ENCODE results near the gene IL4R.
"Not testable (repeated sequence)": the region's sequence is repeated elsewhere in the genome, so short reads cannot be mapped to it uniquely, and the experiment has no call there.

IL4R gene

DNA sequence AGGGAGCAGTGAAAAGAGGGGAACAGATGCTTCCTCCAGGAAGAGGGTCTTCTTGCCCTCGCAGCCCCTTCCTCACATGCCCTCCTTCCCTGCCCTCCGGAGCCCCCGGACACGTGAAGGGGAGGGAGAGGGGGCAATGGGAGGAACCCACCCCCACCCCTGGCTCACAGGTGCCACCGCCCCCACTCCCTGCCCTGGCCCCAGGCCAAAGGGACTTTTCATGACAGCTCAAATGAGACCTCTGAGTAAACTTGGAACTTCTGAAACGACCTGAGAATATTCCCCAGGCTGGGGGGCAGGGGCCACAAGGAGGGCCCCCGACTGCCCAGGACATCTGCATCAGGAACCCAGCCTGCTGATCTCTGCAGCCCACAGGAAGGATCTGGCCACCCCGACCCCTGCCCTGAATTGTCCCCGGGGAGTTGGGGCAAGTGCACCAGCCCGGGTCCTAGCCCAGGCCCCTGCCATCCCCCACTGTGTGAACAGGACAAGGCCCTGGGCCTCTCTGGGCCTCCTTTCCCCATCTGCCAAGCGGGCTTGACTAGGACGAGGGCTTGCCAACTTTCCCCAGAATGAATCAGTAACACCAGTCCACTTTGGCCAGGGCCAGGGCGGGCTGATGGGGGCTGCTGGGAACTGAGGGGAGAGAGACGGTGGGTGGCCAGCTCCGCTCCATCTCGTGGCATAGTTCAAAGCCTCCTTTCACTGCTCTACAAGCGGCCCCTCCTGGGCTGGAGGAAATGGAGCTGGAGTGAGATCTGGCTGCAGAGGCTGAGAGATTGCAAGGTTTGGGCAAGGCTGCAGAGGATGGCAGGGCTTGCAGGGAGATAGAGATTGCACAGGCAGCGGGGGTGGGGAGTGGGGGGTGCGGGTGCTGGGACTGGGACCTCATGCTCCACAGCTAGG lies 92.0 kb downstream of the IL4R start:
- DNase-seq (ENCODE audit: low read depth): no peak
- H3K4me3 ChIP-seq (ENCODE audit: low read depth, low read length): no peak overlapping the region
- TF ChIP-seq, protein P1, sequence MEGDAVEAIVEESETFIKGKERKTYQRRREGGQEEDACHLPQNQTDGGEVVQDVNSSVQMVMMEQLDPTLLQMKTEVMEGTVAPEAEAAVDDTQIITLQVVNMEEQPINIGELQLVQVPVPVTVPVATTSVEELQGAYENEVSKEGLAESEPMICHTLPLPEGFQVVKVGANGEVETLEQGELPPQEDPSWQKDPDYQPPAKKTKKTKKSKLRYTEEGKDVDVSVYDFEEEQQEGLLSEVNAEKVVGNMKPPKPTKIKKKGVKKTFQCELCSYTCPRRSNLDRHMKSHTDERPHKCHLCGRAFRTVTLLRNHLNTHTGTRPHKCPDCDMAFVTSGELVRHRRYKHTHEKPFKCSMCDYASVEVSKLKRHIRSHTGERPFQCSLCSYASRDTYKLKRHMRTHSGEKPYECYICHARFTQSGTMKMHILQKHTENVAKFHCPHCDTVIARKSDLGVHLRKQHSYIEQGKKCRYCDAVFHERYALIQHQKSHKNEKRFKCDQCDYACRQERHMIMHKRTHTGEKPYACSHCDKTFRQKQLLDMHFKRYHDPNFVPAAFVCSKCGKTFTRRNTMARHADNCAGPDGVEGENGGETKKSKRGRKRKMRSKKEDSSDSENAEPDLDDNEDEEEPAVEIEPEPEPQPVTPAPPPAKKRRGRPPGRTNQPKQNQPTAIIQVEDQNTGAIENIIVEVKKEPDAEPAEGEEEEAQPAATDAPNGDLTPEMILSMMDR (IDR thresholded peaks at IDR 0.05; ENCODE audit: control insufficient read depth, extremely low read depth, insufficient read depth): no peak

DNA sequence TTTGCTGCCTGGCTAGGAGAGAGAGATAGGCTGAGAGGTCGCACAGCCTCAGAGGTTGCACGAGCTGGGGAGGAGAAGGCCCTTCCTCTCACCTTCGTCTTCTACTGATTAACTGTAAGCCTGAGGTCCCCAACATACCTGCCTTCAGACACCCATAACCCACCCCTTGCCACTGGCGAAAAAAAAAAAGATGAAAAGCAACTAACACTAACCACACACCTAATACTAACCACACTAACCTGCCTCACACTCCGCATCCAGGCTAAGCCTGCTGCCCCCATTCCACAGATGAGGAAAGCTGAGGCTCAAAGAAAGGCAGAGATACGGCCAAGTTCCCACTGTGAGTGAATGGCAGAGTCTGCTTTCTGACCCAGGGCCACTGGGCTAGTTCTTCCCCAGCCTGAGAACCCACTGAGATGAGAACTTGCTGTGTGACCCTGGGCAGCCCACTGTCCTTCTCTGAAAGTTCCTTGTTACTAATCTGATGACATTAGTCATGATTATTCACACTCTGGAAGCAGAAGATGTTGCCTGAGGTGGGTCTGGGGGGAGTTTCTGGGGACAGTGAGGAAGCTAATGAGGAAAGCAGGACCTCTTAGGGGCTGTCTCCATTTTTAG lies 92.8 kb downstream of the IL4R start:
- TF ChIP-seq, protein P1 (IDR thresholded peaks at IDR 0.05; ENCODE audit: control insufficient read depth, extremely low read depth, insufficient read depth): no peak
- H3K4me3 ChIP-seq (ENCODE audit: low read depth, low read length): no peak overlapping the region
- DNase-seq (ENCODE audit: low read depth): no peak

DNA sequence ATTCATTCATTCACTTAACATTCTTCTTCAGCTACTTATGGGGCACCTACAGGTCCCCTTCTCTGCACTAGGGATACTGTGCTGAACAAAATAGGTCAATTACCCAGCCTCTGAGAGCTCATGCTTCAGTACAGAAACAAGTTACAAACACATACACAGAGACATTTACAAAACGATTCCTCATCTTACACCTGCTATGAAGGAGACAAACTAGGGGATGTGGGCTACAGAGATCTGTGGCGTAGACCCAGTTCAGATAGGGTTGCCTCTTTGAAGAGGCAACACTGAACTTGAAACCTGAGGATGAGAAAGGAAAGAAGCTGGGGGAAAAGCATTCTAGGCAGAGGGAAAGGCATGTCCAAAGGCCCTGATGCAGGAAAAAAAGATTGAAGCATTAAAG lies 93.4 kb downstream of the IL4R start:
- H3K4me3 ChIP-seq (ENCODE audit: low read depth, low read length): no peak overlapping the region
- TF ChIP-seq, protein P1 (IDR thresholded peaks at IDR 0.05; ENCODE audit: control insufficient read depth, extremely low read depth, insufficient read depth): no peak
- no peak for DNase-seq (ENCODE audit: low read depth)

DNA sequence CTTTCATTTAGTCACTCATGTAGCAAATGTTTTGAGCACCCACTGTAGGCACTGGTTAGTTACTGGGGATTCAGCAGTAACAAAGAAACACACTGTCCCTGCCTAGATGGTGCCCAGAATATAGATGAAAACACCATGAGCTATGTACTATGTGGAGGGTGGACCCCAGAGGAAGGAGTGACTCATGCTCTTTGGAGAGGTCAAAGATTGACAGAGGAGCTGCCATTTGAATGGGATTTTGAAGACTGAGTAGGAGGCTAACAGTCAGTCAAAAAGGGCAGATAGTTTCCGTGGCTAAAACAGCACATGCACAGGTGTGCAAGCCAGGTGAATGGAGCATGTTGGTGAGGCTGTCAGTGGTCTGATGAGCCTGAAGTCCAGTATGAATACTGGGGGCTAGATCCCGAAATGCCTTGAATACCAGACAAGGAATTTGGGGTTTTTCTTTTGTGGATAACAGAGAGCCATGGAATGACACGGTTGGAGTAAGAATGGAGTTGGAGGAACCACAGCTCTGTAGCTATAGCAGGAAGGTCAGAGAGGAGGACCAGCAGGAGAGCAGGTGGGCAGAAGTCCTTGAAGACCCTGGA lies 94.3 kb downstream of the IL4R start:
- no peak overlapping the region for H3K4me3 ChIP-seq (ENCODE audit: low read depth, low read length)
- no peak for DNase-seq (ENCODE audit: low read depth)
- TF ChIP-seq, protein P1 (IDR thresholded peaks at IDR 0.05; ENCODE audit: control insufficient read depth, extremely low read depth, insufficient read depth): no peak

DNA sequence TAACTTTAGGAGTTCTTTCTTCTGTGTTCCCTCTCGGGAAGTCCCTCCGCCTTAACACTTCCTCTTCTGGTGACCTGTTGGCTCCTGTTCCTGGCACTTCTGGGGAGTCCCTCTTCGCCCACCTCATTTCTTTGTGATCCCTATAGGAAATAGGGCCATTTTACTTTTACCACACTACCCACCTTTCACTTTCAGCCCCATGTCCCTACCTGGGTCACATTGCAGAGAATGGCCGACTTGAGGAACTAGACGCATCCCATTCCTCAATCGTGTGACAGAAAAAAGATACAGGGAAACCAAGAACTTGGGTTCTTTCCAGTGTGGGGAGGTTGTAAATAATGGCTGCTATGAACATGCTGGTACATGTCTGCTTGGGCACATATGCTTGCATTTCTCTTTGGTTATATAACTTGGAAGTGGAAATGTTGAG lies 94.8 kb downstream of the IL4R start:
- H3K4me3 ChIP-seq (ENCODE audit: low read depth, low read length): no peak overlapping the region
- DNase-seq (ENCODE audit: low read depth): no peak
- TF ChIP-seq, protein P1 (IDR thresholded peaks at IDR 0.05; ENCODE audit: control insufficient read depth, extremely low read depth, insufficient read depth): no peak

DNA sequence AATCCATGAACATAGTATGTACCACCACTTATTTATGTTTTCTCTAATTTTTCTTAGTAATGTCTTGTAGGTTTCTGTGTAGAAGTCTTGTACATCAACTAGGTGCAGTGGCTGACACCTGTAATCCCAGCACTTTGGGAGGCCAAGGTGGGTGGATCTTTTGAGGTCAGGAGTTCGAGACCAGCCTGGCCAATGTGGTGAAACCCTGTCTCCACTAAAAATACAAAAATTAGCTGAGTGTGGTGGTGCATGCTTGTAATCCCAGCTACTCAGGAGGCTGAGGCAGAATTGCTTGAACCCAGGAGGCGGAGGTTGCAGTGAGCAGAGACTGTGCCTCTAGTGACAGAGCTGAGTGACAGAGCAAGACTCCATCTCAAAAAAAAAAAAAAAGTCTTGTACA lies 96.2 kb downstream of the IL4R start:
- DNase-seq (ENCODE audit: low read depth); H3K4me3 ChIP-seq (ENCODE audit: low read depth, low read length): not testable (repeated sequence)

DNA sequence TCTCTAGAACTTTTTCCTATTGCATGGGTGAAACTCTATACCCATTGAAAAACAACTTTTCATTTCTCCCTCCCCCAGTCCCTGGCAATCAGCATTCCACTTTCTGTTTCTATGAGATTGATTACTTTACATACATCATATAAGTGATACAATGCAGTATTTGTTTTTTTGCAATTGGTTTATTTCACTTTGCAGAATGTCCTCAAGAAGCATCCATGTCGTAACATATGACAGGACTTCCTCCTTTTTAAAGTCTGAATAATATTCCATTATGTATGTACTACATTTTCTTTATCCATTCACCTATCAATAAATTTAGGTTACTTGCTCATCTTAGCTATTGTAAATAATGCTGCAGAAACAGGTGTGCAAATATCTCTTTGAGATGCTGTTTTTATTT lies 97.0 kb downstream of the IL4R start:
- TF ChIP-seq, protein P1 (IDR thresholded peaks at IDR 0.05; ENCODE audit: control insufficient read depth, extremely low read depth, insufficient read depth): no peak
- no peak for DNase-seq (ENCODE audit: low read depth)
- H3K4me3 ChIP-seq (ENCODE audit: low read depth, low read length): no peak overlapping the region

All from LNCaP clone FGC (cell line).